GM18508 (cell line): ENCODE results near the gene MAN1C1.
"Not testable (repeated sequence)": the region's sequence is repeated elsewhere in the genome, so short reads cannot be mapped to it uniquely, and the experiment has no call there.

Experiments
- ATAC-seq: cut with Tn5 transposase; IDR thresholded peaks from one replicate; pipeline ENCODE4 v1.9.1; 2021; ENCODE audit warnings: moderate number of reproducible peaks; ENCODE audit not compliant: insufficient read depth, unreplicated experiment

Gene MAN1C1

GRCh38 chr1:25628741-25629421 is 12.3 kb downstream of the MAN1C1 start:
- no peak for ATAC-seq

GRCh38 chr1:25629836-25630235 is 13.2 kb downstream of the MAN1C1 start:
- no peak for ATAC-seq

GRCh38 chr1:25631750-25632485 is 15.3 kb downstream of the MAN1C1 start:
- ATAC-seq: no peak

GRCh38 chr1:25634066-25634465 is 17.5 kb downstream of the MAN1C1 start:
- ATAC-seq: no peak

GRCh38 chr1:25634896-25635295 is 18.3 kb downstream of the MAN1C1 start:
- ATAC-seq: no peak

GRCh38 chr1:25636141-25636540 is 19.6 kb downstream of the MAN1C1 start:
- not testable (repeated sequence) for ATAC-seq

GRCh38 chr1:25640646-25641328 is 24.2 kb downstream of the MAN1C1 start:
- no peak for ATAC-seq

- no peak for ATAC-seq
These were observed 24.7 kb downstream of the MAN1C1 start for GRCh38 chr1:25641329-25641725.

- no peak for ATAC-seq
These were observed 25.5 kb downstream of the MAN1C1 start for GRCh38 chr1:25641931-25642573.

GRCh38 chr1:25642574-25643108 is 26.1 kb downstream of the MAN1C1 start:
- no peak for ATAC-seq

GRCh38 chr1:25643929-25644328 is 27.3 kb downstream of the MAN1C1 start:
- ATAC-seq: no peak

- ATAC-seq: no peak
These were observed 28.4 kb downstream of the MAN1C1 start for GRCh38 chr1:25644962-25645361.

GRCh38 chr1:25645637-25646400 is 29.2 kb downstream of the MAN1C1 start:
- no peak for ATAC-seq

- ATAC-seq: no peak
These were observed 30.5 kb downstream of the MAN1C1 start for GRCh38 chr1:25647106-25647505.

- ATAC-seq: no peak
These were observed 31.3 kb downstream of the MAN1C1 start for GRCh38 chr1:25647863-25648262.

- no peak for ATAC-seq
These were observed 32.3 kb downstream of the MAN1C1 start for GRCh38 chr1:25648681-25649440.

GRCh38 chr1:25649505-25650288 is 33.1 kb downstream of the MAN1C1 start:
- ATAC-seq: no peak

GRCh38 chr1:25650289-25650576 is 33.6 kb downstream of the MAN1C1 start:
- ATAC-seq: no peak
